Fibroblast of the aortic adventitia (primary cell): Measurements from ENCODE around the gene GABARAPL2. TPM values are rescaled to one million over a fixed set of nuclear protein-coding genes. Genes with fewer than 3 reads are reported as not detected.

Experiments
- DNase-seq: peaks from one replicate; pipeline ENCODE4 v3.0.0-alpha.2; 2010; ENCODE audit warnings: low read depth
- H3K4me3 ChIP-seq: 2 replicates; pipeline ENCODE4 v1.5.1; 2011; ENCODE audit warnings: low read depth, mild to moderate bottlenecking, control low read depth, low read length, moderate library complexity
- total RNA-seq: library from RNA; depleted of rRNA; stranded (reverse); fragments of >200 nt; gene quantifications from 2 replicates; pipeline ENCODE4 v1.2.3, GENCODE V29; 2012; ENCODE audit warnings: low replicate concordance
- TF ChIP-seq, protein P1 (sequence below): IDR thresholded peaks from 2 replicates; pipeline ENCODE4 v1.5.1; 2011; ENCODE audit warnings: mild to moderate bottlenecking, low read length, control low read depth, inconsistent platforms; ENCODE audit not compliant: insufficient read depth

The GABARAPL2 gene
- total RNA-seq, 1 donor: 46.5 TPM

DNA sequence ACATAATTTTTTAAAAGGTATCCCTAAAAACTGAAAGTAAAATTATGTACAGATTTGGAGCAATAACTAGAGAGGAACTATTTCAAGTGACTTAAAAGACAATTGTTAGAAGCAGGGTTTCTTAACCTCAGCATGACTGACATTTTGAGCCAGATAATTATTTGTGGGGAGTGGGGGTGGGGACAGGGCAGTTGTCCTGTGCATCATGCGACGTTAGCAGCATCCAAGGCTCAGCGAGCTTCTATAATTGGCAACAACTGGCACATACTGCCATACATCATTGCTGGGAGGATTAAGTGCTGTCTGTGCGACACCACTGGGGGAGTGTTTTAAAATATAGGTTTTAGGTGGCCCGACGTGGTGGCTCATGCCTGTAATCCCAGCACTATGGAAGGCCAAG is 27.1 kb downstream of the GABARAPL2 start:
- H3K4me3 ChIP-seq: no peak overlapping the region
- TF ChIP-seq, protein P1, sequence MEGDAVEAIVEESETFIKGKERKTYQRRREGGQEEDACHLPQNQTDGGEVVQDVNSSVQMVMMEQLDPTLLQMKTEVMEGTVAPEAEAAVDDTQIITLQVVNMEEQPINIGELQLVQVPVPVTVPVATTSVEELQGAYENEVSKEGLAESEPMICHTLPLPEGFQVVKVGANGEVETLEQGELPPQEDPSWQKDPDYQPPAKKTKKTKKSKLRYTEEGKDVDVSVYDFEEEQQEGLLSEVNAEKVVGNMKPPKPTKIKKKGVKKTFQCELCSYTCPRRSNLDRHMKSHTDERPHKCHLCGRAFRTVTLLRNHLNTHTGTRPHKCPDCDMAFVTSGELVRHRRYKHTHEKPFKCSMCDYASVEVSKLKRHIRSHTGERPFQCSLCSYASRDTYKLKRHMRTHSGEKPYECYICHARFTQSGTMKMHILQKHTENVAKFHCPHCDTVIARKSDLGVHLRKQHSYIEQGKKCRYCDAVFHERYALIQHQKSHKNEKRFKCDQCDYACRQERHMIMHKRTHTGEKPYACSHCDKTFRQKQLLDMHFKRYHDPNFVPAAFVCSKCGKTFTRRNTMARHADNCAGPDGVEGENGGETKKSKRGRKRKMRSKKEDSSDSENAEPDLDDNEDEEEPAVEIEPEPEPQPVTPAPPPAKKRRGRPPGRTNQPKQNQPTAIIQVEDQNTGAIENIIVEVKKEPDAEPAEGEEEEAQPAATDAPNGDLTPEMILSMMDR: no peak
- DNase-seq: no peak

GRCh38 chr16:75593825-75594820 is 27.9 kb downstream of the GABARAPL2 start:
- no peak overlapping the region for H3K4me3 ChIP-seq
- DNase-seq: peak; percentile 47
- TF ChIP-seq, protein P1: no peak

GRCh38 chr16:75599452-75600277 is 33.5 kb downstream of the GABARAPL2 start:
- DNase-seq: peak; percentile 27
- H3K4me3 ChIP-seq: no peak overlapping the region
- TF ChIP-seq, protein P1: no peak

- DNase-seq: no peak
- no peak overlapping the region for H3K4me3 ChIP-seq
- TF ChIP-seq, protein P1: no peak
Observed at GRCh38 chr16:75603241-75603640, 37.1 kb downstream of the GABARAPL2 start.

DNA sequence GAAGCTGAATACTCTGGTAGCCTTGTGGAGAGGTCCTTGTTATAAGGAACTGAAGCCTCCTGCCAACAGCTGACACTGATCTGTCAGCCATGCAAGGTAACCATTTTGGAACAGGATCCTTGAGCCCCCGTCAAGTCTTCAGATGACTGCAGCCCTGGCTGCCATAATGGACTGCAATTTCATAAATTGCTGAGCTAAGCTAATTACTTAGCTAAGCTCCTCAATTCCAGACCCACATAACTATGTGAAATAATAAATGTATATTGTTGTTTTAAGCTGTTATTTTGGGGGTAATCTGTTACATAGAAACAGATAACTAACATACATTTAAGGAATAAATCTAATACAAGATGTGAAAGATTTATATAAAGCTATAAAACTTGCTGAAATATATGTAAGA is 40.3 kb downstream of the GABARAPL2 start:
- TF ChIP-seq, protein P1: no peak
- no peak overlapping the region for H3K4me3 ChIP-seq
- DNase-seq: no peak

DNA sequence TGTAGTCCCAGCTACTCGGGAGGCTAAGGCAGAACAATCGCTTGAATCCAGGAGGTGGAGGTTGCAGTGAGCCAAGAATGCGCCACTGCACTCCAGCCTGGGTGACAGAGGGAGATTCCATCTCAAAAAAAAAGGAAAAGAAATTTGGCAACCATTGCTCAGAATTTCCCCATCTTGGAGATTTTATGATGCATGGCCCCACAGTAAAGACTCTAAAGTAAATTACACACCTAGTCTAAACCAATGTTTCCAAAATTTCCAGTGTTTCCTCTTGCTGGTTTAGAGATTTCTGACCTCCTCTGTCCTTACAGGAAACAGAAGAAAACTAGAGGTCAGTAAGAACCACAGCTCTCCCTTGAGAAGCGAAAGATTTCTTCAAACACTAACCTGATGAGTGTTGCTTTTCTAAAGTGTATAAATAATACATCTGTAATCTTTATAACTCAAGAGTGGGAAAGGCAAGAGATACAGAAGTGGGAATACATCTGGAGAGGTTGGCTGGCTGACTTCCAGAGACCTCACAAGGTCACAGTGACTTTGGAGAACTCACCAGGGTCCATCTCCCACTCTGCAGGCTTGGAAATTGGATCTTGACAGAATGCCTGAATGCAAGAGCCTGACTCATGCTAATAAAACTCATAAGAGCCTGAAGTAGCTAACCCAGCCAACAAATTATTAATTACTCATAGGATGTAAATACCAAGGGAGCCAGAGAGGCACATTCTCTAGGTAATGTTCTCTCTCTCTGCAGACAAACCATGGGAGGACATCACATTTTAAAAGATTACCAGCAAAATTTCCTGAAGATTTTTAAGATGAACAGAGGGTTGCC is 48.1 kb downstream of the GABARAPL2 start:
- DNase-seq: peak; percentile 39
- no peak overlapping the region for H3K4me3 ChIP-seq
- TF ChIP-seq, protein P1: no peak
